Measurements from ENCODE around the gene SYCP2L. TPM values are rescaled to one million over a fixed set of nuclear protein-coding genes. Genes with fewer than 3 reads are reported as not detected.

Gene SYCP2L
- total RNA-seq, 1 donor from 2014 or later = 2.6 TPM

- Mint-ChIP-seq H3K4me3 (ENCODE audit: unreplicated experiment) (no peak overlapping the region), H3K4me1 (ENCODE audit: low read depth) (peaks cover 21% of the 10 kb centered on the region)
- no peak for TF ChIP-seq CTCF (IDR thresholded peaks at IDR 0.05)
Observed at GRCh38 chr6:10945845-10946244, 59.0 kb downstream of the SYCP2L start.

GRCh38 chr6:10947966-10948365, 61.1 kb downstream of the SYCP2L start:
- H3K36me3 Mint-ChIP-seq (ENCODE audit: low read depth) = no peaks in the 10 kb centered on the region
- DNase-seq (ENCODE audit: low spot score) = no peak
- H3K27ac Mint-ChIP-seq (ENCODE audit: unreplicated experiment) = no peak overlapping the region
- peaks cover 10% of the 10 kb centered on the region for H3K9me3 Mint-ChIP-seq (ENCODE audit: low read depth)
- TF ChIP-seq CTCF (IDR thresholded peaks at IDR 0.05) = no peak
- no peak overlapping the region for H3K4me3 Mint-ChIP-seq (ENCODE audit: unreplicated experiment)
- peaks cover 29% of the 10 kb centered on the region for H3K4me1 Mint-ChIP-seq (ENCODE audit: low read depth)
- H3K27me3 Mint-ChIP-seq (ENCODE audit: low read depth) = no peaks in the 10 kb centered on the region

More at GRCh38 chr6:10945845-10946244, 59.0 kb downstream of the SYCP2L start:
- no peak for DNase-seq (ENCODE audit: low spot score)
- Mint-ChIP-seq H3K27ac (ENCODE audit: unreplicated experiment) (no peak overlapping the region), H3K9me3 (ENCODE audit: low read depth) (peaks cover 10% of the 10 kb centered on the region), H3K27me3 (ENCODE audit: low read depth) (no peaks in the 10 kb centered on the region), H3K36me3 (ENCODE audit: low read depth) (no peaks in the 10 kb centered on the region)

DNA sequence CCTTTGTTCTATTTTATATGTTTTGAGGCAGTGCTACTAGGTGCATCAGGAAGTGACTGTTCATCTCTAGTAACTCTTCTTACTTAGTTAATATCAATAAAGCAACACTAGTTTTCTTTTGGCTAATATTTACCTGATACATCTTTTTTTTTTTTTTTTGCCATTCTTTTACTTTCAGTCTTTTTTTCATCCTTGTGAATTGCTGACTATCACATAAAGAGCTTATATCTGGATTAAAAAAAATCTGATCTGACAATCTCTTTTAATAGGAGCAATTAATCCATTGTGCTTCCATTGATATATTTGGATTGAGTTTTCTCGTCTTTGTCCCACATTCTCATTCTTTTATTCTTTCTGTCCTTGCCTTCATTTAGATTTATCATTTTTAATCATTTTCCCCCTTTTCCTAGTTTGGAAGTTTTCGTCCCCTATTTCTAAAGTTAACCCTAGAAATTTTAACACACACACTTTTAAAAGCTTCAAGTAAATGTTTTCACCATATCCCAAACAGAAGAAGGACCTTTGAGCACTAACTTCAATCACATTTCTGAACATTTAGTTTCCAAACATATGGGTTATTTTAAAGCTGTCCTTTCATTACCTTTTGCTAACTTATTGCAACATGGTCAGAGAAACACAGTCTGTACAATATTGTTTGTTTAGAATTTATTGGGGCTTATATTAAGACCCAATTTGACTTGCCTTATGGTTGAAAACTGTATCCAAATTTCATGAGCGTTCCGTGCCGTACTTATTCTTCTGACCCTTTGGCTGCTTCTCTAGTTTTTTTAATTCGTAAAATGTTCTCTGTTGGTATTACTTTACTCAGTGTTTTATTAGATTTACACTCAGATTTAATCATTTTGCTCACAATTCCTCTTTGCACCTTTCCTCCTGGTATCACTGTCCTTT, 63.0 kb downstream of the SYCP2L start:
- no peak overlapping the region for H3K4me3 Mint-ChIP-seq (ENCODE audit: unreplicated experiment)
- no peak for DNase-seq (ENCODE audit: low spot score)
- H3K27me3 Mint-ChIP-seq (ENCODE audit: low read depth) = no peaks in the 10 kb centered on the region
- H3K36me3 Mint-ChIP-seq (ENCODE audit: low read depth) = no peaks in the 10 kb centered on the region
- H3K4me1 Mint-ChIP-seq (ENCODE audit: low read depth) = peaks cover 31% of the 10 kb centered on the region
- H3K27ac Mint-ChIP-seq (ENCODE audit: unreplicated experiment) = no peak overlapping the region
- H3K9me3 Mint-ChIP-seq (ENCODE audit: low read depth) = peaks cover 10% of the 10 kb centered on the region
- no peak for TF ChIP-seq CTCF (IDR thresholded peaks at IDR 0.05)

- H3K36me3 Mint-ChIP-seq (ENCODE audit: low read depth) = peaks cover 2% of the 10 kb centered on the region
- peaks cover 31% of the 10 kb centered on the region for H3K4me1 Mint-ChIP-seq (ENCODE audit: low read depth)
- H3K4me3 Mint-ChIP-seq (ENCODE audit: unreplicated experiment) = peak overlapping the region; percentile 5
- peak overlapping the region; percentile 84 for H3K27ac Mint-ChIP-seq (ENCODE audit: unreplicated experiment)
- H3K27me3 Mint-ChIP-seq (ENCODE audit: low read depth) = no peaks in the 10 kb centered on the region
- TF ChIP-seq CTCF (IDR thresholded peaks at IDR 0.05) = peak; percentile 92
- peaks cover 4% of the 10 kb centered on the region for H3K9me3 Mint-ChIP-seq (ENCODE audit: low read depth)
- no peak for DNase-seq (ENCODE audit: low spot score)
Observed at GRCh38 chr6:10951675-10952282, 64.9 kb downstream of the SYCP2L start.

- Mint-ChIP-seq H3K4me3 (ENCODE audit: unreplicated experiment) (no peak overlapping the region), H3K27me3 (ENCODE audit: low read depth) (no peaks in the 10 kb centered on the region)
- peak; percentile 85 for TF ChIP-seq CTCF (IDR thresholded peaks at IDR 0.05)
Observed at GRCh38 chr6:10954590-10955010, 67.7 kb downstream of the SYCP2L start.

More at GRCh38 chr6:10954590-10955010, 67.7 kb downstream of the SYCP2L start:
- Mint-ChIP-seq H3K4me1 (ENCODE audit: low read depth) (peaks cover 22% of the 10 kb centered on the region), H3K27ac (ENCODE audit: unreplicated experiment) (no peak overlapping the region), H3K36me3 (ENCODE audit: low read depth) (peaks cover 4% of the 10 kb centered on the region), H3K9me3 (ENCODE audit: low read depth) (no peaks in the 10 kb centered on the region)
- no peak for DNase-seq (ENCODE audit: low spot score)

Measured in chondrocyte (in vitro differentiated cells).